Glomerular visceral epithelial cell (primary cell): ENCODE data around the gene OR52E2.

Source experiments
- DNase-seq: peaks from one replicate; pipeline ENCODE4 v3.0.0-alpha.2; 2016; ENCODE audit errors: extremely low spot score

OR52E2 gene

GRCh38 chr11:5013012-5013411 lies 46.4 kb downstream of the OR52E2 start:
- DNase-seq = no peak

- no peak for DNase-seq
These were observed 48.2 kb downstream of the OR52E2 start for GRCh38 chr11:5011254-5011653.
